Stimulated activated CD4-positive, alpha-beta T cell treated with anti-CD3 and anti-CD28 coated beads, Interleukin-1b, Interleukin-23, amount 100 ng/mL, for 48 hours (primary cell): ENCODE measurements around the gene MED13L.
A peak's percentile ranks its signal among the peaks of the same experiment; 100 is the strongest.

Experiments used
- DNase-seq: peaks from one replicate; pipeline ENCODE4 v3.0.0-alpha.2; 2020

Gene MED13L

DNA sequence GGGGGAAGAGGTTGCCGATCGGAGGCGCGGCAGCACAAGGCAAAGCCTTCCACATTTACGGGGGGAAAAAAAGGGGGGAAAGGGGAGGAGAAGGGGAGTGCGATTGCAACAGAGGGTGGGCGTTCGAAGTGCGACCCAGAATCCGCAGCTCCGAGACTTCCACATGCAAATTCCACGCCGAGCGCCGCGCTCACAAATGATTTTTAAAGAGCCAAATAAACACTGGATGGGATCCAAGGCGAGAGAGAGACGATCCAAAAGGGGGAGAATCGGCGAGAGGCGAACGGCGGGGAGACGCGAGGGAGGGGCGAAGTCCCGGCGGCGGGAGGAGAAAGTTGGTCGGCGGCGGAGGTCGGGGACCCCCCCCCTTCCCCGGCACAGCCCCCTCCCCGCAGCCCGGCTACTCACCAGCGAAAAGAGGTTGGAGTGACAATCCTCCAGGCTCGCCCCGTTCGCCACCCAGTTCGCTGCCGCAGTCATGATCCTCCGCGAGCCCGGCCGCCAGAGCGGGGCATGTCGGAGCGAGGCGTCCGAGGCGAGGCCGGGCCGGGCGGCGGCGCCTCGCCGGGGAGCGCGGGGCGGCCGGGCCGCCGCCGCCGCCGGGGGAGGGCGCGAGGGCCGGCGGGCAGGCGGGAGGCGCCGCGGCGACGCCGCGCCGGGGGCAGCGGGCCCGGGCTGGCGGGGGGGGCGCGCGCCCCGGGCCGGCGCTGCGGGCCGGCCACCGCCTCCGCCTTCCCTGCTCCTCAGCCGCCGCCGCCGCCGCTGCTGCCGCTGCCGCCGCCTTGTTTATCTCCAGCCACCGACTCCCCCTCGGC is 634 bp downstream of the MED13L start:
- peak; percentile 66 for DNase-seq

GRCh38 chr12:116274551-116275375 is 2.7 kb downstream of the MED13L start:
- DNase-seq, result no peak

DNA sequence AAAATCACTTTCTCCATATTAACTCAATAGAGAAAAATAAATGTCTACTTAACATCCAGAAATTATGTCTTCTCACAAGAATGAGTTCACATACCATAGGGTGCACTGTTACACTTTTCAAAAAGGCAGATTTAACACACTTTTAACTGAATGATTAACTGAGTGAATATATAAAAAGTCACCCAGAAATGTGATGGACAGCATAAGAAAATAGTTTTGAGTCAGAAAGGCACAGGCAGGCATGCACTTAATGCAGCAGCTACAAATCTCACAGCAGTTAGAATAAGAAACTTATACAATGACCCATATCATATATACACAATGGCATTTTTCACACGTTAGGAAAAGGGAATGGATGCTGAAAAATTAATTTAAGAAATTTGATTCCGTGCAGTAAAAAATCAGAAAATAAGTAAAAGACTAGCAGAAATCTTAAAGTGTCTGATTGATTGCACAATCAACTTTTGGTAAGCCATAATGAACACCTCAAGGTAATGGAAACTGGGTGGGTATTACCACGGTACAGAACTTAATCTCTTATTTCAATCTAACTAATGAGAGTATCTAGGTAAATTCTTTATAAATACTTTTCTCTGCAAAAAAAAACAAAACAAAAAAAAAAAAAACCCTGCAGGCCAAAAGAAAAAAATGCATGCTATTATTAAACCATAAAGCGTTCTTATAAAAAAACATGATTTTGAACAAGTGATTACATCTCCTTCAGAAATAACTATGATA is 3.5 kb downstream of the MED13L start:
- DNase-seq, result no peak

- no peak for DNase-seq
These were observed 9.5 kb downstream of the MED13L start for GRCh38 chr12:116267948-116268347.

GRCh38 chr12:116266631-116267349 is 10.7 kb downstream of the MED13L start:
- no peak for DNase-seq

- no peak for DNase-seq
These were observed 11.3 kb downstream of the MED13L start for GRCh38 chr12:116266168-116266601.

GRCh38 chr12:116265351-116266147 is 11.9 kb downstream of the MED13L start:
- no peak for DNase-seq

DNA sequence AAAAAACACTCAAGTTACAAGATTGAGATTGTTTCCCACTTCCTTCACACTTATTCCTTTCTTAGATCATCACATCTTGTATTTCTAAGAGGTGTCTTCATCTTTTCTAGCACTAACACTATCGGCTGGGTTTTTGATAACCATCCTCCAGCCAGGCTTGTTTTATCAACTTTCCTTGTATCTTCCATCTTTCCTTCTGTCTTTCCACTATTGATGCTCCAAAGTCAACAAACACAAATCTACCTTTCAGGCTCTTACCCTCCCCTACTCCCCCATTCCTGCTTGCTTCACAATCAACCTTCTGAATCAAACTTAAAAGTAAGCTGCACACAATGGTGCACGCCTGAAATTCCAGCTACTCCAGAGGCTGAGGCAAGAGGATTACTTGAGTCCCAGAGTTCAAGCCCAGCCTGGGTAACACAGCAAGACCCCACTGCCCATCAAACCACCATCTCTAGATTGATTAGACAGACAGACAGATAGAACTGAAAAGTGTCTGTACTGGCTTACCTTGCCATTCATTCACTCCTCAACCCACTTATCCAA is 12.9 kb downstream of the MED13L start:
- no peak for DNase-seq

DNA sequence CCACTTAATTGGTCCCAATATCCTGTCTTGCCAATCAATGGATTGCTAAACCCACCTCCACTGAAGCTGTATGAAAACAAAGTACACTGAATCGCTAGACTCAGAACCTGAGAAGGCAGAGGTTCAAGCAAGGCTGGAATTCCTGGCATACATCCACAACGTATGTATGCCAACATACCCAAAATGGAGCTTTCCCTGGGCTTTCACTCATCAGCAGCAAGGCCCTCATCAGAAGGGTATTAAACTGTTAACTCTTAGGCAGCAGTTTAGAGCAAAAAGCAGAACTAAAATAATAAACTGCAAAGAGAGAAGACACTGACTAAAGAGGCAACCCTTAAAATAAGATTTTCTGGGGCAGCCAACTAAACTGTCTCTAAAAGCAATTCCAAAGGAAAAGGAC is 13.6 kb downstream of the MED13L start:
- no peak for DNase-seq

- DNase-seq, result no peak
These were observed 14.1 kb downstream of the MED13L start for GRCh38 chr12:116263431-116263830.

DNA sequence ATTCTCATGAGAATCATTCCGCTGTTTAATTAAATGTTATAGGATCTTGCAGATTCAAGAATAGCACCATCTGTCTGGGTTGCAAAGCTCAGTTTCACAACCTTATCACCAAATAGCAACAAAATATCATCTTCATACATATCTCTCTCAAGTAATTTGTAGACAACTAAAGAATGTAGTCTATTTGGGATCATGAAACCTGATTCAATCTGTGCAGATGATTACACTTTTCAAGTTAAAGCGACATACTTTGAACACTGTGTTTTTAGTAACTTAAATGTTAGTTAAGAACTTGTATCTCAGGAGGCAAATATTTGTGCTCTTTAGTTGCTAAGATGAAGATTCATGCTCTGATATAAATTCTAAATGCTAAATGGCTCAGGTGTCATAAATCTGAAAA is 14.8 kb downstream of the MED13L start:
- DNase-seq, result no peak

DNA sequence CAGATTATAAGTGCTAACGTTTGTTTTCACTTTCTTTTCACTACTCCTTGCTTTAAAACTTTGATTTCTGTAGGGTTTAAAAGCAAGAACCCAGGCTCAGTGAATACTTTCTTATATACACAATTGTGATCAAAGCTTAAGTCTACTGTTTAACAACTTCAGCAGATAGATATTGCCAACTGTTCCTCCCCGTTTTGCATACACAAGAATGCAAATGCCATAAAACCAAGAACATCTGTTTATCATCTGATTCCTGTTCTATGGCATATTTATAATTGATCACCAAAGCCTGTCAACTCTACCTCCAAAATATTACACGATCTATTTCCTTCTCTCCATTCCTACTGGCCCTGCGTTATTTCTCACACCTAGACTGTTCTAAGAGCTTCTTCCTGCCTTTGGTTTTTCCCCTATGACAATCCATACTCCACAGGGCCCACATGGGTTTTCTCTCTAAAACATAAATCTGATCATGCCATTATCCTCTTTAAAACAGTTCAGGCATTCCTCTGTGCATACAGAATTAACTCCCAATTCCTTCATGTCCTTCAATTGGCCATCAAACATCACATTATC is 15.9 kb downstream of the MED13L start:
- DNase-seq, result no peak

- DNase-seq, result no peak
These were observed 17.5 kb downstream of the MED13L start for GRCh38 chr12:116259800-116260577.

GRCh38 chr12:116257826-116258225 is 19.7 kb downstream of the MED13L start:
- no peak for DNase-seq

DNA sequence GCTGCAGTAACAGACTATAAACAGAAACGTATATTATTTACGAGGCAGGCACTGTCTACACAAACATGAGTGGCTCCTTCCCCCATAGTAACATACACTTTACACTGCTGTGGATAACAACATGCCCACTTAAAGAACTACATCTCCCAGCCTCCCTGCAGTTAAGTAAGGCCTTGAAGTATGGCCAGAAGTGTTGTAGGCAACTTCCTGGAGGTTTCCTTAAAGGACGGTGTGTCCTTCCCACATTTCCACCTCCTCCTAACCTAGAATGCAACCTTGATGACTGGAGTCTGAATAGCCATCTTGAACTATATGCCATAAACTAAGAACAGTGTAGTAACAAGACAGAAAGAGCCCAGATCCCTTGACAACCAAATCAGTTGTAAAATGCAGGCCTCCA is 20.3 kb downstream of the MED13L start:
- DNase-seq, result no peak

- no peak for DNase-seq
These were observed 27.6 kb downstream of the MED13L start for GRCh38 chr12:116249938-116250337.

DNA sequence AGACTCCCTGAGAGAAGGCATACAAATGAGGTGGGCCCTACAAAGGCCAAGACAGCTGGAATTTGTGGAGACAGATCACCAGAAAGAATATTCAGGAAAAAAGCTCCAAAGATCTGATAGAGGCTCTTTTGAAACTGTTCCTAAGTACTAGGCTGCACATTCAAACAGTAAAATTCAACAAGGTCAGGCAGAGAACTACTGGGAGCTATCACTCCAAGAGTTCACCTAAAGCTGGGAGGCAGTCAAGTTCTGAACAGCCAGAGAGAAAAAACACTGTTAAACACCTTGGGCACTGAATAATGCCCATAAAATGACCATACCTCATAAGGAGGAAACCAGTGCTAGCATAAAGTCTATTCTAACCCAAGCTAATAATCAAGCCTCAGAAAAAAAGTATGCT is 28.6 kb downstream of the MED13L start:
- DNase-seq, result no peak

GRCh38 chr12:116248433-116248832 is 29.1 kb downstream of the MED13L start:
- DNase-seq, result no peak

GRCh38 chr12:116247377-116247776 is 30.1 kb downstream of the MED13L start:
- DNase-seq, result no peak

GRCh38 chr12:116246490-116247179 is 30.9 kb downstream of the MED13L start:
- no peak for DNase-seq
